H7 (cell line): ENCODE measurements around the gene C16orf86. TPM values are rescaled to one million over a fixed set of nuclear protein-coding genes. Genes with fewer than 3 reads are reported as not detected.

Source experiments
- DNase-seq: peaks from one replicate; pipeline ENCODE4 v3.0.0; 2012
- H3K27me3 ChIP-seq: 2 replicates; pipeline ENCODE4 v1.6.0; 2011; ENCODE audit warnings: mild to moderate bottlenecking, low read length; ENCODE audit not compliant: control insufficient read depth, insufficient read depth
- H3K36me3 ChIP-seq: replicated peaks from 2 replicates; pipeline ENCODE4 v1.5.1; 2011; ENCODE audit warnings: low read length; ENCODE audit not compliant: control insufficient read depth, insufficient read depth
- H3K4me3 ChIP-seq: 2 replicates; pipeline ENCODE4 v1.5.1; 2011; ENCODE audit warnings: low read depth, mild to moderate bottlenecking, control low read depth, low read length, moderate library complexity; ENCODE audit not compliant: insufficient read depth
- total RNA-seq: library from RNA; depleted of rRNA; stranded (reverse); fragments of >200 nt; shearing (Covaris generic); gene quantifications from 2 replicates; pipeline ENCODE4 v1.2.3, GENCODE V29; 2014; rRNA removed

Gene C16orf86
- total RNA-seq, result 8.5 and 9.0 TPM in 2 replicates

DNA sequence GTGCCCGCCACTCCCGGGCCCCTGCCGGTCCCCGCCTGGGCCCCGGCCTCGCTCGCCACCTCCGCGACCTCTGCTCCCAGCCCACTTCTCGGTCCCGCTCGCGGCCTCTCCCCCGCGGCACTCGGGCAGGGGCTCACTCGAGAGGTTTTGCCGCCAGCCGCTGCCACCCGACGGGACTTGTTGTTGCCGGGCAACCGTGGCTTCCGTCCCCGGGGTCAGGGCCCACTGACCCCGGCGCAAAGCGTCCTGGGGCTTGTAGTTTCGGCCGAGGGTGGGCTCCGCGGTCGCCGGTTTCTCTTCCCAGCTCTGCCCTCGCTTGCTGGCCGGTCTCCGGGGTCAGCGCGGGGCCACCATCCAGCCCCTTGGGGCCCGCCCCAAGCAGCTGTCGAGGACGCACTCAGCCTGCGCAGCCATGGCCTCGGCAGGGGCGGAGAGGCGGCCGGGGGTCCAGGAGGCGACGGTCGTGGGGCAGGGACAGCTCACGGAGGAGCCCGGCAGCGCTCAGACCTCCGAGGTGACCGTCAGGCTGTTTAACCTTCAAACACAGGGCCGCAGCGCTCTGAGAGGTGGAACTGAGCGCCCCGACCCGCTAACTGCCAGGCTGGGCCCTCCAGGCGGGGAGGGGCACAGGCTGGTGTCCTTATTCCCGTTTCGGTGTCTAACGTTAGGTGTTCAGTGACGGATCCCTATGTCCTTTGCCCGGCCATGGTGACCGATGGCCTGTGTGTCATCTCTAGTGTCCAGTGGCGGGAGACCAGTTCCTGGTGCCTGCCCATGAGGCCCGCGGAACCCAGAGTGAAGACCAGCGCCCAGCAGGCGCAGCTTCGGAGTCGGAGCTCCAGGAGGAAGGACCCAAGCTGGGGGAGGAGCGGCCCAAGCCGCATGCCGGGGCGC is at the start of gene C16orf86, which contains the start of gene ENKD1:
Gene C16orf86 (plus strand): TSS at position 256 of the 894 bp plus-strand sequence. CDS start 157 bp downstream, at position 413.
Gene ENKD1 (minus strand): TSS at position 192 of the 894 bp plus-strand sequence. CDS start 308 bp downstream, outside the sequence.
- Histone ChIP-seq H3K36me3 (no peaks in the 10 kb centered on the region), H3K4me3 (peak within 1 kb of the TSS; percentile 60), H3K27me3 (peaks cover 15% of the 10 kb centered on the region; the same call in 1 of the 2 replicates)
- DNase-seq, result peak; percentile 99

GRCh38 chr16:67628216-67628615 is 38.4 kb upstream of the C16orf86 start:
- H3K27me3 ChIP-seq, result no peaks in the 10 kb centered on the region
- DNase-seq, result no peak
- no peak overlapping the region for H3K4me3 ChIP-seq
- peaks cover 30% of the 10 kb centered on the region for H3K36me3 ChIP-seq

DNA sequence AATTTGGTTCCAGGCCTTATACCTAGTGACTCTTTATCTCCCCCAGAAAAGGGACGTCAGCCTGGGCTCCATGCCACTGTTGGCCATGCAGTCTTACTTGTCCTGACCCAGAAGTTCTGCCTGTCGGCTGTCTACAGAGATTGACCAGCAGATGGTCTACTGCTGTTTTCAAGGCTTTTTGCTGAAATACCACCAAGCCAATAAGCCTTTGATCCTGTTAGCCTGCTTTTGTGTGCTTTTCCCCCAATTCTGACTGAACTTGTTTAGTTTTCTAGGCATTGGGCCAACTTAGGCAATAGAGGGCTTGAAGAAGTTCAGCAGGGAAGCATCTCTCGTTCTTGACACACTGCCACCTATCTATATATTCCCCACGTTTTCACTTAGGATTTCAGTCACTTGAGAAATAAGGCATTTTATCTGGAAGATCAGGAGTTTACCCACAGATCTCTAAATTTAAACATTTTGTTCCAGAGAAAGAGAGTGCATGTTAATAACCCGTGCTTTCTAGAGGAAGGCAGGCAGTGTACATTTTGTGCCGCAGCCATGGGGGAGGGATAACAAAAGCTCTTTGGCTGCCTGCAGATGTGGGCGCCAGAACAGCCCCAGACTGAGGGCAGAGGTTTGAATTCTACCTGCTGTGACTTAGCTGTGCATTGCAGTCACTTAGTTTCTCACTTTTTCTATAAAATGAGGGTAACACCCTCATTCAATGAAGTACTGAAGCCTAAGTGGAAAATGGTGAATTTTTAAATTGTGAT is 34.0 kb upstream of the C16orf86 start:
- Histone ChIP-seq H3K27me3 (no peaks in the 10 kb centered on the region), H3K36me3 (peaks cover 22% of the 10 kb centered on the region)
- no peak for DNase-seq

GRCh38 chr16:67636713-67637112 is 29.9 kb upstream of the C16orf86 start:
- H3K36me3 ChIP-seq, result peaks cover 11% of the 10 kb centered on the region
- no peaks in the 10 kb centered on the region for H3K27me3 ChIP-seq
- H3K4me3 ChIP-seq, result no peak overlapping the region
- no peak for DNase-seq

More for the DNA sequence above, 34.0 kb upstream of the C16orf86 start:
- H3K4me3 ChIP-seq, result no peak overlapping the region

DNA sequence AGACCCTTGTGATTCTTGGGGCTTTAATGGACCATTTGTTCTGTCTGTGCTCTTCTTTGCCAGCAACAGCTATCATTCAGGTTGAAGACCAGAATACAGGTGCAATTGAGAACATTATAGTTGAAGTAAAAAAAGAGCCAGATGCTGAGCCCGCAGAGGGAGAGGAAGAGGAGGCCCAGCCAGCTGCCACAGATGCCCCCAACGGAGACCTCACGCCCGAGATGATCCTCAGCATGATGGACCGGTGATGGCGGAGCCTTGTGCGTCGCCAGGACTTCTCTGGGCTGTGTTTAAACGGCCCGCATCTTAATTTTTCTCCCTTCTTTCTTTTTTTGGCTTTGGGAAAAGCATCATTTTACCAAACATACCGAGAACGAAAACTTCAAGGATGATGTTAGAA is 29.0 kb upstream of the C16orf86 start:
- peaks cover 8% of the 10 kb centered on the region for H3K36me3 ChIP-seq
- H3K27me3 ChIP-seq, result no peaks in the 10 kb centered on the region
- H3K4me3 ChIP-seq, result no peak overlapping the region
- no peak for DNase-seq

- Histone ChIP-seq H3K4me3 (no peak overlapping the region), H3K36me3 (peaks cover 2% of the 10 kb centered on the region; the same call in 1 of the 2 replicates), H3K27me3 (peaks cover 20% of the 10 kb centered on the region; the same call in 1 of the 2 replicates)
- DNase-seq, result peak; percentile 48
These were observed 24.6 kb upstream of the C16orf86 start for GRCh38 chr16:67641779-67642708.

DNA sequence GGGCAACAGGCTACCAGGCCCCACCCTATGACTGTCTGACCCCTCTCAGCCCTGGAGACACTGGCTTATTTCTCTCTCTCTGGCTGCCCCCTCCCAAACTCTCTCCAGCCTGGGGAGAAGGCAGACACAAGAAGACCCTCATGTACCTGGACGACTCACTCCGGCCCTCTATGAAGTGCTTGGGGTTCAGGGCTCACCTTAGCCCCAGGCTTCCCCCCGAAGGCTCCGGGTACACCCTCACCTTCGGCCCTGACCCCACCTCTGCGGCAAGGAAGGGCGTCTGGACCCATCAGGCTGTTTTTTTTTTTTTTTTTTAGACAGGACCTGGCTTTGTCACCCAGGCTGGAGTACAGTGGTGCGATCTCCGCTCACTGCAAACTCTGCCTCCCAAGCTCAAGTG is 22.6 kb upstream of the C16orf86 start:
- Histone ChIP-seq H3K27me3 (peaks cover 40% of the 10 kb centered on the region), H3K4me3 (no peak overlapping the region), H3K36me3 (no peaks in the 10 kb centered on the region; the same call in 1 of the 2 replicates)
- DNase-seq, result peak; percentile 37

- Histone ChIP-seq H3K27me3 (peaks cover 52% of the 10 kb centered on the region), H3K36me3 (peaks cover 2% of the 10 kb centered on the region), H3K4me3 (peak overlapping the region; percentile 42)
- DNase-seq, result peak; percentile 71
These were observed 21.1 kb upstream of the C16orf86 start for GRCh38 chr16:67645397-67646121.

DNA sequence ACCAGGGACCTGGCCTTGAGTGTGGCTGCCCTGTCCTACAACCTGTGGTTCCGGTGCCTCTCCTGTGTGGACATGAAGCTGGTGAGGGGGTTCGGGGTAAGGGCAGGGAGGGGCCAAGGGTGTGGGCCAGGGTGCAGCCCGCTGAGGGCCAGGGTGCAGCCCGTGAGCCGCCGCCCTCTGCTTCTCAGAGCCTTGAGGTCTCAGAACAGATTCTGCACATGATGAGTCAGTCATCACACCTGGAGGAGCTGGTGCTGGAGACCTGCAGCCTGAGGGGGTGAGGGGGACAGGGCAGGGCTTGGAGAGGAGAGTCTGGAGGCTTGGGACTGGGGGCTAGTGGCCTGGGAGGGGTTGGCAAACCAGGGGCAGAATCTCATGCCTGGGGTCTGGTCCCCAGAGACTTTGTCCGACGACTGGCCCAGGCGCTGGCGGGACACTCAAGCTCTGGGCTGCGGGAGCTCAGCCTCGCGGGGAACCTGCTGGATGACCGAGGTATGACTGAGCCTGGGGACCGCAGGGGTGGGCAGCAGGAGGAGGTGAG is 19.4 kb upstream of the C16orf86 start:
- peaks cover 4% of the 10 kb centered on the region for H3K36me3 ChIP-seq
- peaks cover 67% of the 10 kb centered on the region for H3K27me3 ChIP-seq
- no peak overlapping the region for H3K4me3 ChIP-seq
- peak; percentile 56 for DNase-seq

DNA sequence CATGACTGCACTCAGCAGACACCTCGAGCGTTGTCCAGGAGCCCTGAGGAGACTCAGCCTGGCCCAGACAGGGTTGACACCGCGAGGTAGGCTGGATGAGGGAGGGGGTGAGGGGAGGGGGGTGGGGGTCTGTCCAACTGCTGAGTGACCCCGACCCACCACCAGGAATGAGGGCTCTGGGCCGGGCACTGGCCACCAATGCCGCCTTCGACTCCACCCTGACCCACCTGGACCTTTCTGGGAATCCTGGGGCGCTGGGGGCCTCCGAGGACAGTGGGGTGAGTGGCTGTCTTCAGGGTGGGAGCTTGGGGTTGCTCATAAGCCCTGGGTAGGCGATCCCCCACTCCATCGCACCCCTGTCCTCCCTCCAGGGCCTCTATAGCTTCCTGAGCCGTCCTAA is 18.9 kb upstream of the C16orf86 start:
- no peak for DNase-seq
- Histone ChIP-seq H3K36me3 (peaks cover 4% of the 10 kb centered on the region), H3K4me3 (no peak overlapping the region), H3K27me3 (peaks cover 72% of the 10 kb centered on the region)

DNA sequence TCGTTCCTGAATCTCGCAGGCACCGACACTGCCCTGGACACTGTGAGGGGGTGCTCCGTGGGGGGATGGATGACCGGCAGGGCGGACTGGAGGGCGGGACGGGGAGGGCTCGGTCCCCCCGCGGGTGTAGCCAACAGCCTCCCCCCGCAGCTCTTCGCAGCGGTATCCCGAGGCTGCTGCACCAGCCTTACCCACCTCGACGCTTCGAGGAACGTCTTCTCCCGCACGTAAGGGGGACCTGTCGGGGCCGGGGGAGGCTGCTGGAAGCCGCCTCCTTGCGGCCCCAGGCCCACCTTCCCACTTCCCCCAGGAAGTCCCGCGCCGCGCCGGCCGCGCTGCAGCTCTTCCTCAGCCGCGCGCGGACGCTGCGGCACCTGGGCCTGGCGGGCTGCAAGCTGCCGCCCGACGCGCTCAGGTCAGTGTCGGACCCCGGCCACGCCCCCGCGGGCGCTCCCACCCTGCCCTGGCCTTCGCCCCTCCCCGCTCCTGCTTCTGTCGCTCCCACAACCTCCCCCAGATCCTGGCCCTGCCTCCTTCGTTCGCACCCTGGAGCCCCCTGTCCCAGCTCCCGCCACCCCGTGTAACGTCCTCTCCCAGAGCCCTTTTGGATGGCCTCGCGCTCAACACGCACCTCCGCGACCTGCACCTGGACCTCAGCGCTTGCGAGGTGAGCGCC is 18.4 kb upstream of the C16orf86 start:
- DNase-seq, result peak; percentile 65
- peaks cover 74% of the 10 kb centered on the region for H3K27me3 ChIP-seq
- H3K36me3 ChIP-seq, result peaks cover 4% of the 10 kb centered on the region
- H3K4me3 ChIP-seq, result no peak overlapping the region

- Histone ChIP-seq H3K36me3 (peaks cover 4% of the 10 kb centered on the region), H3K4me3 (no peak overlapping the region), H3K27me3 (peaks cover 80% of the 10 kb centered on the region)
- DNase-seq, result peak; percentile 64
These were observed 17.7 kb upstream of the C16orf86 start for GRCh38 chr16:67648764-67649407.
